HG03457 (cell line): ENCODE data around the gene GAS7.

Source experiments
- ATAC-seq: cut with Tn5 transposase; IDR thresholded peaks from one replicate; pipeline ENCODE4 v1.9.1; 2021; ENCODE audit warnings: moderate number of reproducible peaks; ENCODE audit not compliant: unreplicated experiment

Gene GAS7

DNA sequence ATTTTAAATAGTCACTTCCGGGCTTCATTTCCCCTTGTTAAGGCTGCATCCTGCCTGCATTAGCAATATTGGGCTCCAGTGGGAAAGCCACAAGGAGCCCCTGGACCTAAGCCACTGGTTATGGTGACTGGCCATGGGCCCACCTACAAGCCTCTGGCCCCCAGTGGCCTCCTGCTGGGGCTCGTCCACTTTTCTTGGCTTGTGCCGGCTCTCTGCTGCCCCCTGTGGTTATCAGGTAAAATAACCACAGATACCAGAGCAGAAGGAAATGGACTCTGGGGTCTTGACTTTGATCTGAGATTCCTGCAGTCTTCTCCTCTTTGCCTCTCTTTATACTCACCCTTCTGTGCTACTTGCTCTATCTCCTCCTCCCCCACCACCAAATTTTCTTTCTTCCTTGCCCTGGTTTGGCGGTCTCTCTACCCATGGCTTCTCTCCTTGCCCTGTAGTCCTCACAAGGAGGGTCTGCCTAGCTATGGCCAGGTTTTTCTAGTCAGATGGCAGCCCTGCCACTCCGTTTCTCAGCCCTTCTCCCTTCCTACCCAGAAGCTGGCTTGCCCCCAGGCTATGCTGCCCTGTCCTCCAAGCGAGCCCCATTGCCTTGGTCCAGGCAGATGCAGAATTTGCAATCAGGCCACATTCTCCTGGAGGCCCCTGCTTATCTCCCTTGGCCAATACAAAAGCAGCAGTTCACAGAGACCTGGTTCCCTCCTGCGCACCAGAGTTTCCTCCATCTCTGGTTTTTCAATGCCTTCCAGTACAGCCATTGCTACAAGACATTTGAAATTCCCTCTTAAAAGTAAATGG, 210.4 kb downstream of the GAS7 start:
- no peak for ATAC-seq

DNA sequence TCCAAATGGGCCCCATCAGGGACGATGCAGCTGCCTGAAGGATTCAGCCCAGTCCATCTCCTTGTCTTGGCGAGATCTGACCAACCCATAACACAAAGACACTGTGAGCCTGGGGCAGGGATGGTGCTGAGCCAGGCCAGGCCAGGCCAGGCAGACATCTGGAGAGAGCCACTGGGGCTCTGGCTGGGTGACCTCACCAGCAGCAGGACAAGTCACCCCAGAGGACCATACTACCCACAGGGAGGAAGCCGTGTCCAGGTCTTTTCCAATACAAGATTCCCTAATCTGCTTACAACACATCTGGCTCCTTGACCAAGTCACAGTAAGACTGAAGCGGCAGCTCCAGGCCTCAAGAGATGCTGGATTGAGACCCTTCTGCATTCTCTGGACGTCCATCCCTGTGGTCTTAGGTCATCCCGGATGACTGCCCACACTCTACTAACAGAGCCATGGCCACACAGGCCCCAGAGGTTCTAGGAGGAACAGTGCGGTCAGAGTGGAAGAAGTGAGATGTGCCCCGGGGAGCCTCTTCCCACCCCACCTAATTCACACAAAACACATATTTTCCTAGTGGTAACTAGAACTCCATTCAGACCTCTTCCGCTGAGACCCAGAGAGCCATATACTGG, 211.5 kb downstream of the GAS7 start:
- no peak for ATAC-seq

DNA sequence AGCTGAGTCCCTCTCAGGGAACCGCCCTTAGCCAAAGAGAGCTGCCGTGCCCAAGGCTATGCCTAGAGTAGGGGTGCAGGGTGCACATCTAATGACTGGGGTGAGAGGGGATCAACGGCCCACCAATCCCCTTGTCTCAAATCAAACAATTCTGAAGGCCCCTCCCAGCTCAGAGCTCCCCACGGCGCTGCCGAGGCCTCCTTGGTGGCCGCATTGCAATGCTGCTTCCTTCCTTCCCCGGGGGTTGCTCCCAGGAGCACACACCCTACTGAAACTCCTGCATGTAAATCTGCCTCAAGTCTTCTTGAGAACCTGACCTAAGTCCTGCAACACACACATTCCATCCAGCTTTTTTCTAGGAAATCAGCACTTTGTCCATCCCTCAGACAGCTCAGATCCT, 212.8 kb downstream of the GAS7 start:
- no peak for ATAC-seq

DNA sequence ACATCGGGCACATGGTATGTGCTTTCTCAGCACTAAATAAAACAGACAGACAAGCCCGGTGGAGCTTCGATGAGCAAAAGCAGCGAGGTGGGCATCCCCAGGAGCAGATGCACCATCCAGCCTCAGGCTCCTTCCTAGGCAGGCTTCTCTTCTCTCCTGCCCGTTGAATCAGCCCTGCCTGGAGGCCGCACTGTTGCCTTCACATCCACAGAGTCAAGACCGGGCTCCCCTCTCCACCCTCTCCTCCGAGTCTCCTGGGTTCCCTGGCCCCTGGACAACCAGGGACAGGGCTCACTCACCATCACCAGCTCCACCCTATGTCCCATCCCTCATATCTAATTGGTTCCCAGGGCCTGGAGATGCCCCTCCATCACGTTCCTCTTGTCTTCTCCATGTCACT, 213.6 kb downstream of the GAS7 start:
- ATAC-seq, result no peak

DNA sequence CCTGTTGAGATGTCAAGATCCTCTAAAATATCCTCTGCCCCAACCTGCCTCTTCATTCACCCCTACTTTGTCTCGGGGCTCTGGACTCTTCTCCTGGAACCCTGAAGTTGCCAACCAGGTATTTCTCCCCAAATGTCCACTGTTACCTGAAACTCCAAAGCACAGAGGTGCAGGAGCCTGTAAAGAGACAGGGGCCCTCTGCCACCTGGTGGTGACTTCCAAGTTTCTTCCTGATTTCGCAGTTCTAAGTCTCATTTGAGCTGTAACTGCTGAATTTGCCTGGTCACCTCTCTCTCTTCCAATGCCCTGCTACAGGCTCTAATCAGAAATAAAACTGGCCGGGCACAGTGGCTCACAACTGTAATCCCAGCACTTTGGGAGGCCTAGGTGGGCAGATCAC, 216.2 kb downstream of the GAS7 start:
- ATAC-seq, result no peak

DNA sequence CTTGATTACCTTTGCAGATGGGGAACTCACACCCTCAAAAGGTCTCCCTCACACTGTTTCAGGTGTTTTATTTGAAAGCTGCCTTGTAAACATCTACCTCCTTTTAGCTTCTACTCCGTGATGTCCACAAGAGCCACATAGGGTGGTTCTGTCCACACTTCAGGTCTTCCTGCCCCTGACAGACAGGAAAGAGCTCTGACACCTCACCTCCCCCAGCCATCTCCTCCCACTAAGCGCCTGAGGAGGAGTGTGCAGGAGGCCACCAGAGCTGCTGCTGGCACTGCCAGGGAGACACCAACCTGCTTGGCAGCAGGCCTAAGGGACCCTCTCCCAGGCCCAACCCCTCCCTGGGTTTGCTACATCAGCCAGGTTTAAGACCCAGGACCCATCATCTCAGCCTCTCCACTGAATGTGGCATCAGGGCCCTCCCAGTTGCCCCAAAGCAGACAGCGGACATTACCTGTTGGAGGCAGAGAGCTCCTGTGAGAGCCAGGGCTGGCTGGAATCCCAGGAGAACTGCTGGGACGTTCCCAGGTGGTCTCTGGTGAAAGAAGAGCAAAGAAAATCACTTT, 217.0 kb downstream of the GAS7 start:
- no peak for ATAC-seq

DNA sequence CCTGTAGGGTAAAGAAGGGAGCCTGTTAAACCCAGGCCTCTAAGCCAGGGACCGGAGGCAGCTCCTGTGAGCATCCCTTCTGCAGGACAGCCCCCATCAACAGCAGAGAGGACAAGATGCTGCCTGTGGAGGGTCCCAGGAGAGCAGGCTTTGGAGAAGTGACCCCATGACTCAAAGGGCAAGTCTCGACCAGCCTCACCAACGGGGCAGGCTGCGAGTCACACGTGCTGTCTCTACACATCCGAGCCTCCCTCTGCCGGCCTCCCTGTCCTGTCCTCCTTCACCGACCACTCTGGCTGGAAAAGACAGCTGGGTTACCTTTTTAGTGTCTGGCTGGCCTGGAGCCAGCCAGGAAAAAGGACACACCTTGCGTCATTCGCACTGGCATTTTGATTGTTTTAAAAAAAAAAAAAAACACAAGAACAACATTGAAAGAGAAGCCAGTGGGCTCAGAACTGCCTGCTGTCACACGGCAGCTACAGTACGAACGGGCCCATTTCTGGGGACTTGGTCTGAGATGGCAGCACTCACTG, 218.9 kb downstream of the GAS7 start:
- ATAC-seq, result no peak

DNA sequence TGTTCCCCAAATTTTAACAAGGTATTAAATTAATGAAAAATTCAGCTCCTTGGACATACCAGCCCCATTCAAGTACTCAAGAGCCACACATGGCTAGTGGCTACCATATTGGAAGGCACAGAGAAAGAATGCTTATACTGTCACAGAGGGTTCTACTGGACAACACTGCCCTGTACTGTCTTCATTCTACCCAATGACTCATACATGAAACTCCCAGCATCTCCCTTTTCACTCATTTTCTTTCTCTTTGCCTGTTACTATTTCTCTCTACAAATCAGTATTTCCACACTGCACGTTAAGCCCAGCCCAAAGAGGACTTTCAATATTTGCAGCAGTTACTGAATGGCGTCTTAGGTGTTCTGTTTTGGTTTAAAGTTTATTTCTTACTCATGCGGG, 221.2 kb downstream of the GAS7 start:
- no peak for ATAC-seq

DNA sequence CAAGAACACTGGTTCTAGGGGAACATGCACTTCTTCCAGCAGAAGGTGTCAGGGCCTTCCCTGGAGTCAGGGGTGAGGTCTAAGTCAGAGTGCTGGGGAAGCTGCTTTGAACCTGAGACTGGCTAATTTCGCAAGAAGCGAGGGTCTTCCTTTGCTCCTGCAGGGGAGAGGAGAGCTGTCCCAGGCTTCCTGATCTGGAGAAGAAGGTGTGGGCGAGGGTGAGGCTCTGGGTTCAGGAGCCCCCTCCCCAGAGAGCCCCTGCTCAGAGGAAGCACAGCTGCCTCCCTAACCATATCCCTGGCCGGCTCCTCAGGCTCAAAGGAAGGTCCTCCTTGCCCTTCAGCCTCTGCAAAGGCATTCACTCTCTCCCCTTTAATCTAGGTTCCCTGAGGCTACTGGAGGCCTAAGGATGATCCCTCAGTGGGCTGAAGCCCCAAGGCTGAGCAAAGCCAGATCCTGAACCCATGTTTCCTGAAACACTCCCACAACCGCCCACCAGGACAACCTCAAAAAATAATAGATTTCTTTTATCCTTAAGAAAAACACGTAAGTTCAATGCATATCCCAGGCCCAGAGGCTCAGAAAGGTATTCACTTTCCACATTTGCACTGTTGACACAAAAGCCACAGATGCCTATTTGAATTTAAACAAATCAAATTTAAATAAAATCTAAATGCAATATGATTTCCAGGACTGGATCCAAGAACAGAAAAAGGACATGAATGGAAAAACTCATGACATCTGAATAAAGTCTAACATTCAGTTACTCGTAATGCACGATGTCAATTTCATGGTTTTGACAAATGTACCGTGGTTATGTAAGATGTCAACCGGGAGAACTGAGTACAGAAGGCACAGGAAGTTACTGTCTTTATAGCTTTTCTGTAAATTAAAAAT, 221.9 kb downstream of the GAS7 start:
- no peak for ATAC-seq

DNA sequence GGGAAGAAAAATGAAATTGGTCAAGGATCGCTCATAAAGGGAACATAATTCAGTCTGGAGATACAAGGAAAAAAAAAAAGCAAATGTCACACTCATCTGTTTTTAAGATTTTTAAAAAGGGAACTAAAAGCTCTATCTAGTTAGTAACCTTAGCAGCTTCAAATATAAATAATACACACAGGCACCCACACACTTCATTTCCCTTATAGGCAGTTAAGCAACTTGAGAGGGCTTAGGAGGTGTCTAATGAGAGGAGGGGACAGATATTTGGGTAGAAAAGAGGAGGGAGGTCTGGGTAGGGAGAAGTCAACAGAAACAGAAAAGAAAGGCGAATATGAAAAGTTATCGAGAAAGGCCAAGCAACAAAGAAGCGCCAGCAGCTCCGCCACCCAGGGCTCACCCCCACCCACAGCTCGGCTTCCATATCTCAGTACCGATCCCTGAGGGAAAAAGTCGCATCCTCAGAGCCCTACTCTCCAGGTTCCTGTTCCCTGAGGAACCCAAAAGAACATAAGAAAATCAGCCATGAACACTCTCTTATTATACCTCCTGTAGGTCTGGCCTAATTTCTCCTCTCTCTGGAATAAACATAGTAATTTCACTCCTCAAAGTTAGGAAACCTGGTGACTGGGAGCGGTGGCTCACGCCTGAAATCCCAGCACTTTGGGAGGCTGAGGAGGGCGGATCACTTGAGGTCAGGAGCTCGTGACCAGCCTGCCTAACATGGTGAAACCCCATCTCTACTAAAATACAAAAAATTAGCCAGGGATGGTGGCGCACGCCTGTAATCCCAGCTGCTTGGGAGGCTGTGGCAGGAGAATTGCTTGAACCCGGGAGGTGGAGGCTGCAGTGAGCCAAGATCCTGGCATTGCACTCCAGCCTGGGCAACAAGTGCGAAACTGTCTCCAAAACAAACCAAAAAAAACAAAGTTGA, 223.7 kb downstream of the GAS7 start:
- no peak for ATAC-seq

DNA sequence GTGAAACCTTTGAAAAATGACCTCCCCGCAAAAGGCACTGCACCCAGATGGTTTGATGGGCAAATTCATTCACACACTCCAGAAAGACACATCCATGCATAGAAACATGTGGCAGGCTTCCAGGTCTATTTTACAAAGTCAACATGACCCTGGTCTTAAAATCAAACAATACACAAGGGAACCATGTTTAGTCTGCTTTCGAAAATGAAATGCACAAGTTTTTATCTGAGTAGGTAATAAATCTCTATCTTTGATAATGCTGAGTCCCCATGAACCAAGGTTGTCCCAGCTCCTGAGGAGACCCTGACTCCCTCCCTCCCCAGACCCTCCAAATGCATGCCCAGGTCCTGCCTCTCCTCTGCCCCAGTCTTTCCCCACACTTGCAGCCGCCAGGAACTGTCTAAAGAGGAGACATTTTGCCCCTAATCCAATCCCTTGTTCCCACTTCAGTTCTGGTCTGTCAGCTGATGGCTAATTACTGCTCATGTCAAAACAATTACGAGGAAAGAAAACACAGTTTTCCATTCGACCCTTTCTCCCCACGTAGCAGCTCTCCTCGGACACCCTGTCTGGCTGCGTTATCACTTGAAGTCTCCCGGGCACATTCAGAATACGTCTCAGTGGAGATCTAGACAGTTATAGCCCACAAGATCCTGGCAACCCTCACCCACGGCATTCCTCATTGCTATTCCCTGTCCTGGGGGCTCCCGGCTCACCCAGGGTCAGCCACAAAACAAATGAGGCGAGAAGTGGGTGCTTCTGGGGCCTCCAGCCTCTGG, 224.5 kb downstream of the GAS7 start:
- ATAC-seq, result no peak

DNA sequence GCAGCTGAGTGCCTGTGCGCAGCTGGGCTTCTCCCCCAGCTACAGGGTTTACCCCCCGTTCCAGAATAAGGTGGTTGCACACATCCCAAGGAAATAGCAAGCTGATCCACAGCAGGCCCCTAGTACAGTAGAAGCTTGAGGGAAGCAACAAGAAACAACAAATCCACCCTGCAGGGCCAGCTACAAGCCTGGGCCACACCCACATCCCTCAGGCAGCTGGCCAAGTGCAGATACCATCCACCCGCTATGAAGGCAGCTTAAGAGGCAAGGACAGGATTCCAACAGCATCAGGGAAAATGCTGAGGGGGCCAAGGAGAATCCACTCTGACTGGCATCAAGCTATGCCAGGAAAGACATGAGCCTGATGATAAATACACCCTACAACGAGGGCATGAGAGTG, 226.4 kb downstream of the GAS7 start:
- no peak for ATAC-seq

DNA sequence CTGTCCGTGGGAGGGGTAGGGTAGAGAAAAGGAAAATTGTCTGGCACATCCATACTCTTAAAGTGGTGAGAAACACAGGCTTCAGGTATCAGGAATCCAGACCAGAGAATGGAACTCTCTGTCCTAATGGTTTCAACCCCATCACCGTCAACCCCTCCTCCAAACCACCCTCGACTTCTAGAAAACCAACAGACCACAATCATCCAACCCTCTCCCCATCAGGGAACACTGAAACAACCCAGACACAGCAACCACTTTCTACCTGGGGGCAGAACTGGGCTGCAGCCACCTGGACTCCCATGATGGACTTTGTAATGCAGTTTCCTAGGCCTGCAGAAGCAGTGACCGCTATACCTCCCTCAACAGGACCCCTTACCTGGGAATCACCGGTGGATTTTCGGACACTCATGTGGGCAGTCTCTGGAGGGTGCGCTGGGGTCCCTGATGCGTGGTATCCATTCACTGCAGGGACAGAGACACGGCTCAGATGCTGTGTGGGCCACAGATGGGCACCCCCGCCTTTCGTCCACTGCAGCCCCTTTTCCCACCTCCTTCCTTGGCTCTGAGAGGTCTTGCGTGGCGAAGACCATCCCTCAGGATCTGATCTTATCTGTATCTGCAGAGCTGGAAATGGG, 229.0 kb downstream of the GAS7 start:
- ATAC-seq, result no peak

DNA sequence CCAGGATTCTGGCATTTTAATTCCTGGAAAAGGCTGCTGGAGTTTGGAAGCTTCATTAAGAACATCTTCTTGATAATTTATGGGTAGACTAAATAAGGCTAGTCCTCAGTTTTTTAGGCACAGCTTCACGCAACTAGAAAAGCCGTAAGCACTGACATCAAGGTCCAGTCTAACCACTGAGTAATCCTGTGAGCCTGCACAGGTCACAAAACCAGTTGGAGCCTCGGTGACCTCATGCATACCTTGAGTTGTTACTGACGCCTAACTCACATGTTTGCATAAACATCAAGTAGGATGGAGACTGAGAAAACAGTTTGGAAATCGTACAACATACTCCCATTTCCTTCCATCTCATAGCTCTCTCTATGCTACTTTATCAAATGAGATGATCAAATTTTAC, 229.5 kb downstream of the GAS7 start:
- ATAC-seq, result no peak

DNA sequence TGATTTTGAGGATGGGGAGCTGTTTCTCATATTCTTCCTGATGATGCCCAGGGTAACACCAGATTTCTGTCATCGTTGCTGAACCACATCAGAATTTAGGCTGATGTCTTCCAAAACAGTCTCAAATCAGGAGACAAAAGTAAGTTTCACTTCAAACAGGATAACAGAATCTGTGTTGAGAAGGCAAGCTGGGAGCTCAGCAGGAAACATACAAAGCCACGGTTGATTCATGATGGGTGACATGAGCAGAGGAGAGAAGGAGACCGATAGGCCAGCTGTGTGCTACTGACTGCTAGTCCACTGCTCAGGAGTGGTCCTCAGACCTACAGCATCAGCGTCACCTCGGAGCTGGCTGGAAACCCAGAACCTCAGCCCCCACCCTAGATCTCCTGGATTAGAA, 230.4 kb downstream of the GAS7 start:
- ATAC-seq, result no peak

DNA sequence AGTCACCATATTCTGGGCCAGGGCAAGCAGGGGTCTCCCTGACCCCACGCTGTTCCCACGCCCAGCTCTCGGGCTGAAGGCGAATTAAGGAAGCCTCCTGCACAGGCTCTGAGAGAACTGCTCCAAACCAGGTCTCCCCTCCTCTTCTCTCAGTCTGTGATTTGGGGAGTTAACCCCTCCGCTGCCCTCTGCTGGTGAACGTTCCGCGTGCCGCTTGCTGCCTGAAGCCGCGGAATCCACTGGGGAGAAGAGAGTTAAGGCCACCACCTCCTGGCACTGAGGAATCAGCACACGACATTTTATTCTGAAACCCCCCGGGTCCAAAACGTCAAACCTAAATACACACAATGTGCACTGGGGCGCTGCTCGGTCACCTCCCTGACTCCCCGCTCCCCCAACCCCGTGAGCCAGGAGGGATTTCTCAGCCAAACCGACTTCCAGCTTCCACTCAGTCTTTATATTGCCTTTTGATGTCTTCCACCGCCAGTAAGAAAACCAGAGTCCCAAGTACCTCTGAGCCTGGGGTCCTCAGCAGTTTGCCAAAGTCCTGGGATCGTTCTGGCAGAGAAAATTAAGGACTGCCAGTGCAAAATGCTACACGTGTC, 238.9 kb downstream of the GAS7 start:
- no peak for ATAC-seq

DNA sequence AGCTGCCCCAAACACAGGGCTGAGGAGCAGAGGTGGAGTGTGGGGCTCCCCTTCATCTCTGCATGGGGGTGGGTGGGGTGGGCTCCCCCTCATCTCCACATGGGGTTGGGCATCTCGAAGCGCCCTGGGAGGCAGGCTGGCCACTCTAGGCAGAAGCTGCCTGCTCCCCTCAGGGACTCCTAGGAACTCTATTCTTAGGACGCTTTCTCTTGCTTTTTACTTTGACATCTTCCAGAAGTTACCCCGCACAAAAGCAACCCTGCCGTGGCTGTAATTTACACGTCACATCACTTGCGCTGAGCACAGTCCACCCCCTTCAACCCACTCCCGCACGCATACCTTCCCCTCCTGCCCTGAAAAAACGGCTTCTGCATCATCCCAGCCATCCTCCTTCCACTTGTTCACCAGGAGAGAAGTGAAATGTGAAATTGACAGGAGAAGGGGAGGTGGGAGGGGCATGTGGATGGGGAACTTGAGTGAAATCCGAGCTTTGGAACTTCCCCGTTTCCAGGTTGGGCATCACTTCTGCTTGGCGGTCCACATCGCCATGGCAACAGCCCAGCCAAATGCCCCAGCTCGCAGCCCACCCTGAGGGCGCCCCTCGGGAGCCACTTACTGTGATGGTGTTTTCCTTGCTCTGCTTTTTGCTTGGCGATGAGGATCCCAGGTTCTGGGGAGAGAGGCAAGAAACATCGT, 239.7 kb downstream of the GAS7 start:
- no peak for ATAC-seq

DNA sequence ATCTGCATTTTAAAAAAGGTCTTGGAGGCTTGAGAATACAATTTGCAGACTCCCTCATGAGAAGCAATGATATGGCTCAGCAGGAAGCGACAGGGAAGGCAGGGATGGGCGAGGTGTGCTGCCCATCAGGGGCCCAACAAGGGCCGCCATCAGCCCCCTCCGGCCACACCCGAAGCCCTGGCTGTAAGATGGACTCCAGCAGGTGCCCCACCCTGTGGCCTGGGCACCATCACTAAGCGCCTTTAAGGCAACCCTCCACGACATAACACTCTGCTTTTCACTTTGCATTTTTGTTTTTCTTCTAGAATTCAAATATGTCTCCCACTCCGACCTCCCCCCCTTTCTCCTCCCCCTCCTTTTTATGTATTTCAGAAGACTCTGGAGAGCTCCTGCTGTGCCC, 241.2 kb downstream of the GAS7 start:
- no peak for ATAC-seq
